Measurements from ENCODE around the gene SESN1.

- no peak for TF ChIP-seq POLR2A (IDR thresholded peaks at IDR 0.05)
- TF ChIP-seq, protein P1, sequence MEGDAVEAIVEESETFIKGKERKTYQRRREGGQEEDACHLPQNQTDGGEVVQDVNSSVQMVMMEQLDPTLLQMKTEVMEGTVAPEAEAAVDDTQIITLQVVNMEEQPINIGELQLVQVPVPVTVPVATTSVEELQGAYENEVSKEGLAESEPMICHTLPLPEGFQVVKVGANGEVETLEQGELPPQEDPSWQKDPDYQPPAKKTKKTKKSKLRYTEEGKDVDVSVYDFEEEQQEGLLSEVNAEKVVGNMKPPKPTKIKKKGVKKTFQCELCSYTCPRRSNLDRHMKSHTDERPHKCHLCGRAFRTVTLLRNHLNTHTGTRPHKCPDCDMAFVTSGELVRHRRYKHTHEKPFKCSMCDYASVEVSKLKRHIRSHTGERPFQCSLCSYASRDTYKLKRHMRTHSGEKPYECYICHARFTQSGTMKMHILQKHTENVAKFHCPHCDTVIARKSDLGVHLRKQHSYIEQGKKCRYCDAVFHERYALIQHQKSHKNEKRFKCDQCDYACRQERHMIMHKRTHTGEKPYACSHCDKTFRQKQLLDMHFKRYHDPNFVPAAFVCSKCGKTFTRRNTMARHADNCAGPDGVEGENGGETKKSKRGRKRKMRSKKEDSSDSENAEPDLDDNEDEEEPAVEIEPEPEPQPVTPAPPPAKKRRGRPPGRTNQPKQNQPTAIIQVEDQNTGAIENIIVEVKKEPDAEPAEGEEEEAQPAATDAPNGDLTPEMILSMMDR (IDR thresholded peaks at IDR 0.05) = no peak
Observed at GRCh38 chr6:109006818-109007217, 87.8 kb downstream of the SESN1 start.

Data from tibial nerve (tissue), 3 donors.